ENCODE results near the gene POLA1. TPM values are rescaled to one million over a fixed set of nuclear protein-coding genes. Genes with fewer than 3 reads are reported as not detected.

POLA1 gene
- total and polyA plus RNA-seq, 4 donors = 8.8 to 30.8 (median 14.9) TPM

DNA sequence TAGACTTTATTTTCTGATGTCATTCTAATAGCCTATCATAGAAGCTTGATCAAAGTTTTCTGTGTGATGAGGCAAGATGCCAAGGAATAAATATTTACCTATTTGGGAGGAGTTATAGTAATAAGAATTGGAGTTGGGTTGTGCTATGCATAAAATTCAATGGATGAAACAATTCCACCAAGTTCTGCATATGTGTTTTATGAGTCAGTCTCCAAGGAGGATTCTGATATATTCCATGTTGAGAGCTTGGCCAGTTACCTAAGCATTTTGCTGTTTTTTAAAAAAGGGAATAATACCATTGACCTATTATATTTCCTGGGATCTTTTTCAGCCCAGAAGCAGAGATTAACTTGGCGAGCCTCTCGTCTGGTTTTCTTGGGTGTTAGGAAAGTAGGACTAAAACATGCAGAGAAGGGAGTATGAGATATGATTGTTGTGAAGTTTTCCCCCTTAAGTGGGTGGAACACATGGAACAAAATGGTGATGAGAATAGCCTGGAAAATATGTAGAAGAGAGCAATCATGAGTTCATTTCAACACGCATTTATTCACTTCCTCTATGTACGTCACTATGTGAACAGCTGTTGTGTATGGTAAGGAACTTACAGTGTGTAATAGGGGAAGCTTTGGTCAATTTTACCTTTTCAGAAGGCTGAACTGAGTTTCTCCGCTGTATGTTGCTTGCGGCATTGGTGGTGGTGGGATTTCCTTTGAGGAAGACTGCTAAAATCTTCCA is 39.2 kb downstream of the POLA1 start:
- Histone ChIP-seq H3K27ac (ENCODE audit: low read depth, low read length) (no peak overlapping the region), H3K36me3 (ENCODE audit: control insufficient read depth, insufficient read depth, low read length) (no peaks in the 10 kb centered on the region), H3K4me1 (ENCODE audit: control insufficient read depth, insufficient read depth, low read length) (no peaks in the 10 kb centered on the region), H3K27me3 (ENCODE audit: control insufficient read depth, insufficient read depth, low read length) (no peaks in the 10 kb centered on the region), H3K9me3 (ENCODE audit: control insufficient read depth, insufficient read depth, low read length) (no peaks in the 10 kb centered on the region), H3K4me3 (ENCODE audit: low read depth, low read length) (no peak overlapping the region)
- DNase-seq (ENCODE audit: low read depth in 4 of 6, low spot score in 6 of 6) = no peak
- WGBS (ENCODE audit: insufficient coverage) = 95% methylated on average over 2 of the region's 6 CpGs

- 40% methylated on average over 1 of the region's 3 CpGs for WGBS (ENCODE audit: insufficient coverage)
Observed at GRCh38 chrX:24741330-24741729, 47.6 kb downstream of the POLA1 start.

DNA sequence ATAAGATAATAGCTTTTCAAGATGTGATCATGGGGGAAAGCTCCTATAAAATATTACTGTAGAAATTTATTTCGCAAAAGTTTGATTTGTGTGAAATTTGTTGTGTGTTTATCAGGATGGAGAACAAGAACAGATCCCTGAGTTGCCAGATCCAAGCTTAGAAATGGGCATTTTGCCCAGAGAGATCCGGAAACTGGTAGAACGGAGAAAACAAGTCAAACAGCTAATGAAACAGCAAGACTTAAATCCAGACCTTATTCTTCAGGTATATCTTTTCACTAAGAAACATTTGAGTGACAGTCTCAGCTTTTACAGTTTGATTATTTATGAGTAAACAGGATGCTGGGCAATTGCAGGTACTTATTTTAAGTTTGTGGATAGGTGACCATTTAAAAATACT is 54.5 kb downstream of the POLA1 start:
- H3K27ac ChIP-seq (ENCODE audit: low read depth, low read length) = no peak overlapping the region
- H3K27me3 ChIP-seq (ENCODE audit: control insufficient read depth, insufficient read depth, low read length) = peaks cover 2% of the 10 kb centered on the region
- WGBS (ENCODE audit: insufficient coverage) = no CpG with 5 or more reads among the region's 3 CpGs
- H3K36me3 ChIP-seq (ENCODE audit: control insufficient read depth, insufficient read depth, low read length) = no peaks in the 10 kb centered on the region
- no peaks in the 10 kb centered on the region for H3K4me1 ChIP-seq (ENCODE audit: control insufficient read depth, insufficient read depth, low read length)
- no peak for DNase-seq (ENCODE audit: low read depth in 4 of 6, low spot score in 6 of 6)
- no peak overlapping the region for H3K4me3 ChIP-seq (ENCODE audit: low read depth, low read length)
- no peaks in the 10 kb centered on the region for H3K9me3 ChIP-seq (ENCODE audit: control insufficient read depth, insufficient read depth, low read length)

More at GRCh38 chrX:24741330-24741729, 47.6 kb downstream of the POLA1 start:
- Histone ChIP-seq H3K9me3 (ENCODE audit: control insufficient read depth, insufficient read depth, low read length) (no peaks in the 10 kb centered on the region), H3K4me3 (ENCODE audit: low read depth, low read length) (no peak overlapping the region), H3K36me3 (ENCODE audit: control insufficient read depth, insufficient read depth, low read length) (no peaks in the 10 kb centered on the region), H3K27me3 (ENCODE audit: control insufficient read depth, insufficient read depth, low read length) (no peaks in the 10 kb centered on the region), H3K4me1 (ENCODE audit: control insufficient read depth, insufficient read depth, low read length) (no peaks in the 10 kb centered on the region), H3K27ac (ENCODE audit: low read depth, low read length) (no peak overlapping the region)
- peak in 1 of 6 donors; percentile 39 for DNase-seq (ENCODE audit: low read depth in 4 of 6, low spot score in 6 of 6)

DNA sequence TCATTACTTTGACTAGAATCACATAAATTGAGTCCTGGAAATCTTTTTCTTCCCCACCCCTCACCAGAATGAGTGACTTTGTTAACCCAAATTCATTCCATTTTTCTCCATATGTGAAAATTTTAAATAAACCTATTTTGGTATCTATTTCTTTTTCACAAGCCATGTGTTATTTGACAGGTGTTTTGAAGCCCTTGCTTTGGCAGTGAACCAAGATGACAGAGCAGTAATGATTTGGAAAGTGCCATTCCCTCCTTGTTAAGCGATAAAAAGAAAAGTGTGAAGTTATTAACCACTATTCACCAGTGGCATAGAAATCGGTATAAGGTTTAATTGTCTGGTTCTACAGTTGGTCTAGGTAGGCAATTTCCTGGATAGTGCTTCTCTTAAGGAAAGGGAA is 66.1 kb downstream of the POLA1 start:
- H3K4me3 ChIP-seq (ENCODE audit: low read depth, low read length) = no peak overlapping the region
- H3K4me1 ChIP-seq (ENCODE audit: control insufficient read depth, insufficient read depth, low read length) = no peaks in the 10 kb centered on the region
- H3K36me3 ChIP-seq (ENCODE audit: control insufficient read depth, insufficient read depth, low read length) = no peaks in the 10 kb centered on the region
- H3K27ac ChIP-seq (ENCODE audit: low read depth, low read length) = no peak overlapping the region
- WGBS (ENCODE audit: insufficient coverage) = no CpG with 5 or more reads among the region's 2 CpGs
- H3K9me3 ChIP-seq (ENCODE audit: control insufficient read depth, insufficient read depth, low read length) = no peaks in the 10 kb centered on the region
- H3K27me3 ChIP-seq (ENCODE audit: control insufficient read depth, insufficient read depth, low read length) = no peaks in the 10 kb centered on the region
- DNase-seq (ENCODE audit: low read depth in 4 of 6, low spot score in 6 of 6) = peak in 1 of 6 donors; percentile 59

DNA sequence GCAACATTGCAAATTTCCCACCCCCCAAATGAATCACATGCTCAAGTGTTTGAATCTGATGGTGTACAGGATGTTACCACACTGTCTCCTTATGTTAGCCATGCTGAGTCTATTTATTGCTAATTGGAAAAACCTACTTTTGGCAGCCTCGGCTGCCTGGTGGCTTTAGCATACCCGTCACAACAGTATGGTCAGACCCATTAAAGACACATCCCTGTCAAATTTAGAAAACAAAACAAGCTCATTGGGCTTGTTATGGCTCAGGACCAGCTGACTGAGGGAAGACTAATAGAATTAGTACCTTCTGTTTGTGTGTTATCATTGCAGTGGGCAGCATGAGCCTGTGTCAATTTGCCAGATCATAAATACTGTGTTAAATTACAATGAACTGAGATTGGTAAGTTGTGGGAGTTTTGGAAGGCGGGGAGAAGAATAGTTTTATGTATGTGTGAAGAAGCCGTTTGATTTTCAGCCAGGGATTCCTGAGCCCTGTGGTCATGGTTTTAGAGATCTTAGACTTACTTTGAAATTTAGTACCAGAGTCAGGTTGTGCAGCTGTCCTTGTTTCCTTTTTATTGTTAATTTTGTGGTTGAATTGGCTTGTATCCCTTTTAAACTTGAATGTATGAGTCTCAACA is 66.8 kb downstream of the POLA1 start:
- Histone ChIP-seq H3K36me3 (ENCODE audit: control insufficient read depth, insufficient read depth, low read length) (no peaks in the 10 kb centered on the region), H3K4me3 (ENCODE audit: low read depth, low read length) (no peak overlapping the region), H3K27me3 (ENCODE audit: control insufficient read depth, insufficient read depth, low read length) (no peaks in the 10 kb centered on the region), H3K9me3 (ENCODE audit: control insufficient read depth, insufficient read depth, low read length) (no peaks in the 10 kb centered on the region), H3K27ac (ENCODE audit: low read depth, low read length) (no peak overlapping the region), H3K4me1 (ENCODE audit: control insufficient read depth, insufficient read depth, low read length) (no peaks in the 10 kb centered on the region)
- WGBS (ENCODE audit: insufficient coverage) = 48% methylated on average over 2 of the region's 4 CpGs
- peak in 2 of 6 donors; percentile 27 to 68 for DNase-seq (ENCODE audit: low read depth in 4 of 6, low spot score in 6 of 6)

- Histone ChIP-seq H3K27ac (ENCODE audit: low read depth, low read length) (no peak overlapping the region), H3K4me1 (ENCODE audit: control insufficient read depth, insufficient read depth, low read length) (no peaks in the 10 kb centered on the region), H3K9me3 (ENCODE audit: control insufficient read depth, insufficient read depth, low read length) (no peaks in the 10 kb centered on the region), H3K27me3 (ENCODE audit: control insufficient read depth, insufficient read depth, low read length) (no peaks in the 10 kb centered on the region), H3K4me3 (ENCODE audit: low read depth, low read length) (no peak overlapping the region), H3K36me3 (ENCODE audit: control insufficient read depth, insufficient read depth, low read length) (no peaks in the 10 kb centered on the region)
- 71% methylated on average over 5 of the region's 6 CpGs for WGBS (ENCODE audit: insufficient coverage)
- no peak for DNase-seq (ENCODE audit: low read depth in 4 of 6, low spot score in 6 of 6)
Observed at GRCh38 chrX:24761306-24761705, 67.6 kb downstream of the POLA1 start.

- Histone ChIP-seq H3K36me3 (ENCODE audit: control insufficient read depth, insufficient read depth, low read length) (no peaks in the 10 kb centered on the region), H3K4me1 (ENCODE audit: control insufficient read depth, insufficient read depth, low read length) (no peaks in the 10 kb centered on the region), H3K9me3 (ENCODE audit: control insufficient read depth, insufficient read depth, low read length) (no peaks in the 10 kb centered on the region), H3K27ac (ENCODE audit: low read depth, low read length) (no peak overlapping the region), H3K27me3 (ENCODE audit: control insufficient read depth, insufficient read depth, low read length) (peaks cover 5% of the 10 kb centered on the region), H3K4me3 (ENCODE audit: low read depth, low read length) (no peak overlapping the region)
- DNase-seq (ENCODE audit: low read depth in 4 of 6, low spot score in 6 of 6) = no peak
- 80% methylated on average over 1 of the region's 3 CpGs for WGBS (ENCODE audit: insufficient coverage)
Observed at GRCh38 chrX:24763989-24764388, 70.3 kb downstream of the POLA1 start.

GRCh38 chrX:24767557-24767956 is 73.8 kb downstream of the POLA1 start:
- Histone ChIP-seq H3K4me1 (ENCODE audit: control insufficient read depth, insufficient read depth, low read length) (no peaks in the 10 kb centered on the region), H3K27ac (ENCODE audit: low read depth, low read length) (no peak overlapping the region), H3K9me3 (ENCODE audit: control insufficient read depth, insufficient read depth, low read length) (no peaks in the 10 kb centered on the region), H3K36me3 (ENCODE audit: control insufficient read depth, insufficient read depth, low read length) (no peaks in the 10 kb centered on the region), H3K27me3 (ENCODE audit: control insufficient read depth, insufficient read depth, low read length) (peaks cover 5% of the 10 kb centered on the region), H3K4me3 (ENCODE audit: low read depth, low read length) (no peak overlapping the region)
- no CpG with 5 or more reads among the region's 1 CpG for WGBS (ENCODE audit: insufficient coverage)
- DNase-seq (ENCODE audit: low read depth in 4 of 6, low spot score in 6 of 6) = no peak

GRCh38 chrX:24768556-24768955 is 74.8 kb downstream of the POLA1 start:
- WGBS (ENCODE audit: insufficient coverage) = 71% methylated on average over 2 of the region's 5 CpGs
- Histone ChIP-seq H3K9me3 (ENCODE audit: control insufficient read depth, insufficient read depth, low read length) (no peaks in the 10 kb centered on the region), H3K27ac (ENCODE audit: low read depth, low read length) (no peak overlapping the region), H3K36me3 (ENCODE audit: control insufficient read depth, insufficient read depth, low read length) (no peaks in the 10 kb centered on the region), H3K4me3 (ENCODE audit: low read depth, low read length) (no peak overlapping the region), H3K4me1 (ENCODE audit: control insufficient read depth, insufficient read depth, low read length) (no peaks in the 10 kb centered on the region), H3K27me3 (ENCODE audit: control insufficient read depth, insufficient read depth, low read length) (peaks cover 5% of the 10 kb centered on the region)
- peak in 2 of 6 donors; percentile 12 to 22 for DNase-seq (ENCODE audit: low read depth in 4 of 6, low spot score in 6 of 6)

GRCh38 chrX:24774650-24775049 is 80.9 kb downstream of the POLA1 start:
- WGBS (ENCODE audit: insufficient coverage) = no CpG with 5 or more reads among the region's 2 CpGs
- Histone ChIP-seq H3K9me3 (ENCODE audit: control insufficient read depth, insufficient read depth, low read length) (no peaks in the 10 kb centered on the region), H3K36me3 (ENCODE audit: control insufficient read depth, insufficient read depth, low read length) (no peaks in the 10 kb centered on the region), H3K27me3 (ENCODE audit: control insufficient read depth, insufficient read depth, low read length) (peaks cover 4% of the 10 kb centered on the region), H3K4me3 (ENCODE audit: low read depth, low read length) (no peak overlapping the region), H3K27ac (ENCODE audit: low read depth, low read length) (no peak overlapping the region), H3K4me1 (ENCODE audit: control insufficient read depth, insufficient read depth, low read length) (no peaks in the 10 kb centered on the region)
- no peak for DNase-seq (ENCODE audit: low read depth in 4 of 6, low spot score in 6 of 6)

All from spinal cord (tissue), 10 donors.